Fibroblast of the aortic adventitia (primary cell): ENCODE data around the gene TF. TPM values are rescaled to one million over a fixed set of nuclear protein-coding genes. Genes with fewer than 3 reads are reported as not detected.
"Not testable (repeated sequence)": the region's sequence is repeated elsewhere in the genome, so short reads cannot be mapped to it uniquely, and the experiment has no call there.

Experiments used
- DNase-seq: peaks from one replicate; pipeline ENCODE4 v3.0.0-alpha.2; 2010; ENCODE audit warnings: low read depth
- H3K4me3 ChIP-seq: 2 replicates; pipeline ENCODE4 v1.5.1; 2011; ENCODE audit warnings: low read depth, mild to moderate bottlenecking, control low read depth, low read length, moderate library complexity
- total RNA-seq: library from RNA; depleted of rRNA; stranded (reverse); fragments of >200 nt; gene quantifications from 2 replicates; pipeline ENCODE4 v1.2.3, GENCODE V29; 2012; ENCODE audit warnings: low replicate concordance
- TF ChIP-seq, protein P1 (sequence below): IDR thresholded peaks from 2 replicates; pipeline ENCODE4 v1.5.1; 2011; ENCODE audit warnings: mild to moderate bottlenecking, low read length, control low read depth, inconsistent platforms; ENCODE audit not compliant: insufficient read depth

TF gene
- total RNA-seq, 1 donor = under 0.01 TPM

DNA sequence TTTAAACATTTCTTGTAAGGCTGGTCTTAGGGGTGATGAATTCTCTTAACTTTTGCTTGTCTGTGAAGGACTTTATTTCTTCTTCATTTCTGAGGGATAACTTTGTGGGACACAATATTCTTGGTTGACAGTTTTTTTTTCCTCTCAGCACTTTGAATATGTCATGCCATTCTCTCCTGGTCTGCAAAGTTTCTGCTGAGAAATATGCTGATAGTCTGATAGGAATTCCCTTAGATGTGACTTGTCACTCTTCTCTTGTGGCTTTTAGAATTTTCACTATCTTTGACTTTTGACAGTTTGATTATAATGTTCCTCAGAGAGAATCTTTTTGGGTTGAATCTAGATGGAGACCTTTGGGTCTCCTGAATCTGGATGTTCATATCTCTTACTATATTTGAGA lies 23.3 kb upstream of the TF start:
- H3K4me3 ChIP-seq = no peak overlapping the region
- DNase-seq = no peak
- TF ChIP-seq, protein P1, sequence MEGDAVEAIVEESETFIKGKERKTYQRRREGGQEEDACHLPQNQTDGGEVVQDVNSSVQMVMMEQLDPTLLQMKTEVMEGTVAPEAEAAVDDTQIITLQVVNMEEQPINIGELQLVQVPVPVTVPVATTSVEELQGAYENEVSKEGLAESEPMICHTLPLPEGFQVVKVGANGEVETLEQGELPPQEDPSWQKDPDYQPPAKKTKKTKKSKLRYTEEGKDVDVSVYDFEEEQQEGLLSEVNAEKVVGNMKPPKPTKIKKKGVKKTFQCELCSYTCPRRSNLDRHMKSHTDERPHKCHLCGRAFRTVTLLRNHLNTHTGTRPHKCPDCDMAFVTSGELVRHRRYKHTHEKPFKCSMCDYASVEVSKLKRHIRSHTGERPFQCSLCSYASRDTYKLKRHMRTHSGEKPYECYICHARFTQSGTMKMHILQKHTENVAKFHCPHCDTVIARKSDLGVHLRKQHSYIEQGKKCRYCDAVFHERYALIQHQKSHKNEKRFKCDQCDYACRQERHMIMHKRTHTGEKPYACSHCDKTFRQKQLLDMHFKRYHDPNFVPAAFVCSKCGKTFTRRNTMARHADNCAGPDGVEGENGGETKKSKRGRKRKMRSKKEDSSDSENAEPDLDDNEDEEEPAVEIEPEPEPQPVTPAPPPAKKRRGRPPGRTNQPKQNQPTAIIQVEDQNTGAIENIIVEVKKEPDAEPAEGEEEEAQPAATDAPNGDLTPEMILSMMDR = no peak

DNA sequence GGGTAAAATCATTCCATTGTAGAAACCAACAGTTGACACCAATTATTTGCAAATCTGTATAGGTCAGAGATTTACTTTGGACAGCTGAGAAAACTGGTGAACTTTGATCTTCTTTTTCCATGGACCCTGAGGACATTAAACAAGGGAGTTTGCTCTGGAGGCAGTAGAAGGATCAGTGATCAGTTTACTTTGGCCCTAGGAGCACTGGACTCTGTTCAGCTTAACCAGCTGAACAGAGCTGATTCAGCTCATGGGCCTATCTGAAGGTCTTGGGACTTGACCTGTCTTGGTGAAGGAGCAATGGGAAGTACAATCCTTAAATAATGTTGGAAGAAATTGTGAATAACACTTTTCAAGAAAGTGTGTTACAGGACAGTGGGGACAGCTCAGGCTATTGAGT lies 15.2 kb upstream of the TF start:
- no peak overlapping the region for H3K4me3 ChIP-seq
- TF ChIP-seq, protein P1 = no peak
- DNase-seq = no peak

DNA sequence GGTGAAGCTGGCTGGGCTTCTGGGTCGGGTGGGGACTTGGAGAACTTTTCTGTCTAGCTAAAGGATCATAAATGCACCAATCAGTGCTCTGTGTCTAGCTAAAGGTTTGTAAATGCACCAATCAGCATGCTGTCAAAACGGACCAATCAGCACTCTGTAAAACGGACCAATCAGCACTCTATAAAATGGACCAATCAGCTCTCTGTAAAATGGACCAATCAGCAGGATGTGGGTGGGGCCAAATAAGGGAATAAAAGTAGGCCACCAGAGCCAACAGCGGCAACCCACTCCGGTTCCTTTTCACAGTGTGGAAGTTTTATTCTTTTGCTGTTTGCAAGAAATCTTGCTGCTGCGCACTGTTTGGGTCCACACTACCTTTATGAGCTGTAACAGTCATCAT lies 14.0 kb upstream of the TF start:
- DNase-seq, H3K4me3 ChIP-seq: not testable (repeated sequence)

DNA sequence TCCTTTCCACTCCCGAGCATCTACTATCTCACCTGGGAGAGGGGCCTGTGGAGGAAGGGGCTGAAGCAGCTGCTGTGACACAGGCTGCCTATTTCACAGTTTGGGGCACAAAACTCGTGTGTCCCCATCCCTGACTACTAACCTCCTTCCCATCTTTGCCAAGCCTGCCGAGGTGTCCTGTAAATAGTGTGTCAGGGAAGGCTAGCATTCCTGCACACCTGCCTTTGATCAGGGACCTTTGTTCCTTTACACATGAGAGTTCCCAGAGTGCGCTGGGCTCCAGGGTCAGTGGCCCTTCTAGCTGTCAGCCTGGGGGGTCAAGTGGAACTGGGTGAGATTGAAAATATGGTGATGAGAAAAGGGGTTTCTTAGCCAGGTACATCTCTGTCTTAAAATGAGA lies 13.0 kb upstream of the TF start:
- DNase-seq = no peak
- TF ChIP-seq, protein P1 = no peak
- no peak overlapping the region for H3K4me3 ChIP-seq

DNA sequence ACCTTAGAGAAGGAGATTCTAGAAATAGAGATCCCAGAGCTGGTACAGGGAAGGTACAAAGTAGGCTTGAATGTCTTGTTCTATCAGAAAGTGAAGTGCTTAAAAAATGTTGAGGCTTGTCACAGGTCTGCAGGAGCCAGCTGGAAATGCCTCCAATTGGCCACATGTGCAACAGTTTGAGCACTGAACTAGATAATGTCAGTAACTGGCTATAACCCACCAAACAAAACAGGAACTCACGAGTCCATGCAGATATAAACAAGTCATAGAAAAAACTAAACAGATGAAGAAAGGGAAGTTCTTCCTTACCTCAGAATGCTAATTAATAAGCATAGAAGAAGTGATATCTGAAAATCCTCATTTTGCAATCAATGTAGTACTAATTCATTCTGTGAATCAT lies 11.9 kb upstream of the TF start:
- DNase-seq = no peak
- no peak overlapping the region for H3K4me3 ChIP-seq
- TF ChIP-seq, protein P1 = no peak

DNA sequence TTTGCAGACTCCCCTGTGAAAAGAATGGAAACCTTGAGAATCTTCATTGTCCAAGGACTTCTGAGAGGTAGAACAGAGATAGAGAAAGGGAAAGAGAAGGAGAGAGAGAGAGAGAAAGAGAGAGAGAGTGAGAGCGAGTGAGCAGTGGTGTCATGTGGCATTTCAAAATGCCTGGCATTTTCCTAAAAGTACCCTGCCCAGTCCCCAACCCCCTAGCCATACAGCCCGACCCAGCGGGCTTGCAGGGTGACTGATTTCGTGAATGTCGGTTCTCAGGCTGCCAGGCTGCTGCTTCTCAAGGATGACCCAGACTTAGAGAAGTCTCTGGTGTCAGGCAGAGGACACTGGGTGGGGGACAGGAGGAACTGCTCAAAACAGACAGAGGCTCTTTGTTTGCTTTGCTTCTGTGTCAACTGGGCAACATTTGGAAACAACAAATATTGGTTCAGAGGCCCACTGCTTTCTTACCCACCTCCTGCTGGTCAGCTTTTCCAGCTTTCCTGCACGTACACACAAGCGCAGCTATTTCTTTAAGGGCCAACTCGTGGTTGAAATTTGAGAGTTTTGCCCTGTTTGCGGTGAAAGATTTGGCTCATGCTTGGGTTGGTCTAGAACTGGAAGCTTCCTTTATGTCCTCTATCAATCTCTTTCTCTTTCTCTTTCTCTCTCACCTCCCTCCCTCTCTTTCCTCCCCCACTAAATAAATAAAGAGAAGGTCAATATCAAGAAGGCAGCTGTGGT lies 3.7 kb upstream of the TF start:
- H3K4me3 ChIP-seq = no peak overlapping the region
- TF ChIP-seq, protein P1 = no peak
- peak; percentile 8 for DNase-seq

DNA sequence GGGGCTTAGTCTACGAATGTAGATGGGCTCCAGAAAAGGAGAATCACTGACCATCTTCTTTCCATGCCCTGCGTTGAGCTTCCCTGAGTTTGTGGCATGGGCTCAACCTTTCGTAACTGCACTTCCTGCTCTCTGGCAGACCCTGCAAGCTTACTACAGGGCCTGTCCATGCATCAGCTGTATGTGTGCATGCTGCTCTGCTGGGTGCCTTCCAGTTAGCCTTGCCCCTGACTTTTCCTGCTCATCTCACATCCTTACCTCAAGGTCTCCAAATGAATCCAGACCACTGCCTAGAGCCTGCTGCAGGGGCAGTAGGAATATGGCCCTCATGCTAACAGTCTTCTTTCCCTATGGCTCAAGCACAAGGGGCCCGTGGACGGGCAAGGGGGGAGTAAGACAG lies 2.0 kb upstream of the TF start:
- no peak overlapping the region for H3K4me3 ChIP-seq
- TF ChIP-seq, protein P1 = no peak
- DNase-seq = no peak
